Upper lobe of left lung (tissue), 6 donors: ENCODE measurements around the gene WIPI1. TPM values are rescaled to one million over a fixed set of nuclear protein-coding genes. Genes with fewer than 3 reads are reported as not detected.
A peak's percentile ranks its signal among the peaks of the same experiment; 100 is the strongest.

Source experiments
- ATAC-seq, 2 donors: fragments of 200-7000 bp; cut with Tn5 transposase; one replicate each; pipeline ENCODE4 v1.9.1; 2022; ENCODE audit warnings: mild to moderate bottlenecking in 2 of 2, moderate library complexity in 2 of 2; ENCODE audit not compliant: low FRiP score in 2 of 2
- DNase-seq, 2 donors: peaks; one replicate each; pipeline ENCODE4 v3.0.0-alpha.2; 2019 to 2020
- H3K27ac ChIP-seq, 4 donors: fragments of 200-600 bp; sonication (generic); one replicate each; pipeline ENCODE4 v1.5.1; 2016 to 2019
- H3K27me3 ChIP-seq, 4 donors: fragments of 200-600 bp; sonication (generic); one replicate each; pipeline ENCODE4 v1.5.1; 2017 to 2019
- H3K36me3 ChIP-seq, 4 donors: fragments of 200-600 bp; sonication (generic); one replicate each; pipeline ENCODE4 v1.5.1; 2016 to 2019
- H3K4me1 ChIP-seq, 4 donors: fragments of 200-600 bp; sonication (generic); one replicate each; pipeline ENCODE4 v1.5.1; 2018 to 2019
- H3K4me3 ChIP-seq, 4 donors: fragments of 200-600 bp; sonication (generic); one replicate each; pipeline ENCODE4 v1.5.1; 2017 to 2019; ENCODE audit warnings: mild to moderate bottlenecking in 2 of 4, moderate library complexity in 1 of 4
- H3K9me3 ChIP-seq, 4 donors: fragments of 200-600 bp; sonication (generic); one replicate each; pipeline ENCODE4 v1.5.1; 2018 to 2019
- EP300 ChIP-seq, 4 donors: sonication (generic); formaldehyde crosslinking; IDR thresholded peaks; one replicate each; pipeline ENCODE4 v1.5.1; 2017; ENCODE audit warnings: antibody characterized with exemption in 4 of 4, control low read depth in 2 of 4
- POLR2A ChIP-seq, 4 donors: fragments of 450-650 bp; IDR thresholded peaks; one replicate each; pipeline ENCODE4 v1.5.1; 2016 to 2017; ENCODE audit warnings: antibody characterized with exemption in 4 of 4, mild to moderate bottlenecking in 2 of 4
- POLR2AphosphoS5 ChIP-seq, 2 donors: sonication (generic); formaldehyde crosslinking; IDR thresholded peaks; one replicate each; pipeline ENCODE4 v1.5.1; 2017; ENCODE audit warnings: antibody characterized with exemption in 2 of 2
- WGBS, 2 donors: methylation state at CpG; one replicate each; pipeline ENCODE4 v1.1.5; 2017 to 2018; 5-methylcytosine and 5-hydroxymethylcytosine counted together
- total RNA-seq, 6 donors: library from RNA; depleted of rRNA in 4 of 6; stranded (reverse); fragments of >200 nt in 4 of 6; gene quantifications; one replicate each; pipeline versions ENCODE4 v1.1.0 to v1.2.1, GENCODE V29; 2016 to 2021
- TF ChIP-seq, protein P1 (sequence below), 6 experiments: fragments of 450-650 bp in 4 of 6; fragments of 200-600 bp in 2 of 6; sonication (generic) in 2 of 6; IDR thresholded peaks; one replicate each; pipeline ENCODE4 v1.5.1; 2016 to 2019; ENCODE audit warnings: antibody characterized with exemption in 6 of 6
- donor health status: DM: no; HTN: no; CAD: no; lungs with moderate emphysema.
- donor health status: DM: no; HTN: yes; CAD: no; lungs with severe emphysema.

Gene WIPI1
- total RNA-seq, 6 donors from 2014 or later, result 34.7 to 151 (median 44.4) TPM

GRCh38 chr17:68397108-68397536, 60.2 kb downstream of the WIPI1 start:
- WGBS, 2 donors, result 71 to 83% methylated on average over 7 of the region's 7 CpGs
- H3K36me3 ChIP-seq, result no peaks in the 10 kb centered on the region
- H3K9me3 ChIP-seq, result peaks cover 0 to 5% (median 3%) of the 10 kb centered on the region in 4 donors
- TF ChIP-seq, protein P1, sequence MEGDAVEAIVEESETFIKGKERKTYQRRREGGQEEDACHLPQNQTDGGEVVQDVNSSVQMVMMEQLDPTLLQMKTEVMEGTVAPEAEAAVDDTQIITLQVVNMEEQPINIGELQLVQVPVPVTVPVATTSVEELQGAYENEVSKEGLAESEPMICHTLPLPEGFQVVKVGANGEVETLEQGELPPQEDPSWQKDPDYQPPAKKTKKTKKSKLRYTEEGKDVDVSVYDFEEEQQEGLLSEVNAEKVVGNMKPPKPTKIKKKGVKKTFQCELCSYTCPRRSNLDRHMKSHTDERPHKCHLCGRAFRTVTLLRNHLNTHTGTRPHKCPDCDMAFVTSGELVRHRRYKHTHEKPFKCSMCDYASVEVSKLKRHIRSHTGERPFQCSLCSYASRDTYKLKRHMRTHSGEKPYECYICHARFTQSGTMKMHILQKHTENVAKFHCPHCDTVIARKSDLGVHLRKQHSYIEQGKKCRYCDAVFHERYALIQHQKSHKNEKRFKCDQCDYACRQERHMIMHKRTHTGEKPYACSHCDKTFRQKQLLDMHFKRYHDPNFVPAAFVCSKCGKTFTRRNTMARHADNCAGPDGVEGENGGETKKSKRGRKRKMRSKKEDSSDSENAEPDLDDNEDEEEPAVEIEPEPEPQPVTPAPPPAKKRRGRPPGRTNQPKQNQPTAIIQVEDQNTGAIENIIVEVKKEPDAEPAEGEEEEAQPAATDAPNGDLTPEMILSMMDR (IDR thresholded peaks at IDR 0.05), result no peak
- TF ChIP-seq POLR2A (IDR thresholded peaks at IDR 0.05), result no peak
- no peak for TF ChIP-seq EP300 (IDR thresholded peaks at IDR 0.05)
- TF ChIP-seq POLR2AphosphoS5 (IDR thresholded peaks at IDR 0.05), result peak in 1 of 2 donors; percentile 9
- no peak for ATAC-seq
- DNase-seq, result no peak
- no peak overlapping the region for H3K27ac ChIP-seq
- no peak overlapping the region for H3K4me3 ChIP-seq
- H3K4me1 ChIP-seq, result peaks cover 6 to 17% (median 8%) of the 10 kb centered on the region in 4 donors
- H3K27me3 ChIP-seq, result no peaks in the 10 kb centered on the region

GRCh38 chr17:68396226-68397107, 60.8 kb downstream of the WIPI1 start:
- Histone ChIP-seq H3K9me3 (peaks cover 0 to 5% (median 3%) of the 10 kb centered on the region in 4 donors), H3K27ac (no peak overlapping the region), H3K4me3 (no peak overlapping the region), H3K36me3 (no peaks in the 10 kb centered on the region), H3K27me3 (no peaks in the 10 kb centered on the region), H3K4me1 (peaks cover 6 to 17% (median 8%) of the 10 kb centered on the region in 4 donors)
- 70 to 71% methylated on average over 9 to 10 of the region's 10 CpGs for WGBS, 2 donors
- ATAC-seq (no peak), DNase-seq (no peak)
- TF ChIP-seq EP300 (IDR thresholded peaks at IDR 0.05), result no peak
- TF ChIP-seq POLR2A (IDR thresholded peaks at IDR 0.05), result no peak
- no peak for TF ChIP-seq POLR2AphosphoS5 (IDR thresholded peaks at IDR 0.05)
- TF ChIP-seq, protein P1 (IDR thresholded peaks at IDR 0.05), result no peak

DNA sequence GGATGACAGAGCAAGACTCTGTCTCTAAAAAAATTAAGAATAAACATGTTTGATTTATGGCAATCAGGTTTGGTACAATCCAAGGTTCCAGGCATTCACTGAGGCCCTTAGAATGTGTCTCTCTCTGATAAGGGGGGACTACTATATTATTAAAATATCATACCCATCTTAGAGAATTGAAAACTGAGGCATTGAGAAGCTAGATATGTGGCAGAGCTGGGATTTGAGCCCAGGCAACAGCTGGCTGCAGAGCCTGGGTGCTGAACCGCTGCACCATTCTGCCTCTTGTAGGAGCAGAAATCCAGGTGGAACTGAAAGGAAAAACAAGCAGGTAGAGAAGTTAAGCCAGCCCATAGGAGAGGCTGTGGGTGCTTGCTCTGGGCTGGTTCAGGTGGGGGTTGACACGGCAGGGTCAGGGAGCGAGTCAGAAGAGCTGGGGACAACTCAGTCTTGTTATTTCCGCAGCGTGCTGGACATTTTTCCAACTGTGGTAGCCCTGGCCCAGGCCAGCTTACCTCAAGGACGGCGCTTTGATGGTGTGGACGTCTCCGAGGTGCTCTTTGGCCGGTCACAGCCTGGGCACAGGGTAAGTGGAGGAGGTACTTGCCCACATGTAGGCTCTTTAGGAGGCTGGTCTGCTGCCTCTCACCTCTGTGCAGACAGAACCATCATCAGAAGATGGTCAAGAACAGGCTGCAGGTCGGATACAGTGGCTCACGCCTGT, 62.5 kb downstream of the WIPI1 start:
- H3K4me3 ChIP-seq, result no peak overlapping the region
- WGBS, 2 donors, result 99 to 100% methylated on average over 12 of the region's 12 CpGs
- H3K4me1 ChIP-seq, result peaks cover 2 to 14% (median 8%) of the 10 kb centered on the region in 4 donors
- no peak overlapping the region for H3K27ac ChIP-seq
- no peak for ATAC-seq
- TF ChIP-seq, protein P1 (IDR thresholded peaks at IDR 0.05), result no peak
- no peak for DNase-seq
- H3K9me3 ChIP-seq, result peaks cover 0 to 5% (median 3%) of the 10 kb centered on the region in 4 donors
- H3K36me3 ChIP-seq, result no peaks in the 10 kb centered on the region
- H3K27me3 ChIP-seq, result no peaks in the 10 kb centered on the region

- 86 to 88% methylated on average over 16 of the region's 16 CpGs for WGBS, 2 donors
These were observed 65.6 kb downstream of the WIPI1 start for GRCh38 chr17:68391561-68392268.

More at GRCh38 chr17:68391561-68392268, 65.6 kb downstream of the WIPI1 start:
- DNase-seq, result no peak
- H3K4me3 ChIP-seq, result no peak overlapping the region
- no peaks in the 10 kb centered on the region for H3K4me1 ChIP-seq
- no peaks in the 10 kb centered on the region for H3K36me3 ChIP-seq
- H3K9me3 ChIP-seq, result peaks cover 0 to 5% (median 3%) of the 10 kb centered on the region in 4 donors
- ATAC-seq, result peak in 1 of 2 donors; percentile 6
- no peaks in the 10 kb centered on the region for H3K27me3 ChIP-seq
- TF ChIP-seq POLR2A (IDR thresholded peaks at IDR 0.05), result no peak
- H3K27ac ChIP-seq, result peak overlapping the region; percentile 5 to 49 (median 18)
